ENCODE measurements around the gene SPTBN2.

The SPTBN2 gene

GRCh38 chr11:66638177-66639065 lies 90.6 kb downstream of the SPTBN2 start, which contains the start of gene RBM4:
Gene RBM4, plus strand, starts transcription at chr11:66638703. Its CDS starts 1,009 bp downstream, at chr11:66639712.
- DNase-seq = peak; percentile 99

- no peak for DNase-seq
Observed at GRCh38 chr11:66637557-66638176, 91.3 kb downstream of the SPTBN2 start.

GRCh38 chr11:66636411-66636810 lies 92.6 kb downstream of the SPTBN2 start:
- no peak for DNase-seq

Data from NCI-H1417 treated with DMSO at 0.1 percent for 48 hours (cell line).